Middle frontal gyrus (tissue), 1 donor: ENCODE results near the gene PEAK1.

ENCODE experiments used
- DNase-seq: peaks from one replicate; pipeline ENCODE4 v3.0.0-alpha.2; 2015; ENCODE audit warnings: low spot score; ENCODE audit errors: extremely low spot score

PEAK1 gene

DNA sequence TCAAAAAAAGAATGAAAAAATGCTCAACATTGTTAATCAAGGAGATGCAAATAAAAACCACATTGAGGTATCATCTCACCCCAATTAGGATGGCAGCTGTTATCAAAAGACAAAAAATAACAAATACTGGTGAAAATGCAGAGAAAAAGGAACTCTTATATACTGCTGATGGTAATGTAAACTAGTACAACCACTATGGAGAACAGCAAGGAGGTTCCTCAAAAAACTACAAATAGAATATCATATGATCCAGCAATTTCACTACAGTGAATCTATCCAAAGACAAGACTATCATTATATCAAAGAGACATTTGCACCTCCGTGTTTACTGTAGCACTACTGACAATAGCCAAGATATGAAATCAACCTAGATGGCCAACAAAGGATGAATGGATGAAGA, 58.4 kb downstream of the PEAK1 start:
- no peak for DNase-seq

- DNase-seq, result no peak
Measured at GRCh38 chr15:77358545-77359240, 61.2 kb downstream of the PEAK1 start.

GRCh38 chr15:77356305-77356704, 63.6 kb downstream of the PEAK1 start:
- DNase-seq, result no peak

GRCh38 chr15:77355321-77355720, 64.6 kb downstream of the PEAK1 start:
- DNase-seq, result no peak

- DNase-seq, result no peak
Measured at GRCh38 chr15:77354063-77354462, 65.8 kb downstream of the PEAK1 start.

GRCh38 chr15:77352887-77353286, 67.0 kb downstream of the PEAK1 start:
- no peak for DNase-seq

DNA sequence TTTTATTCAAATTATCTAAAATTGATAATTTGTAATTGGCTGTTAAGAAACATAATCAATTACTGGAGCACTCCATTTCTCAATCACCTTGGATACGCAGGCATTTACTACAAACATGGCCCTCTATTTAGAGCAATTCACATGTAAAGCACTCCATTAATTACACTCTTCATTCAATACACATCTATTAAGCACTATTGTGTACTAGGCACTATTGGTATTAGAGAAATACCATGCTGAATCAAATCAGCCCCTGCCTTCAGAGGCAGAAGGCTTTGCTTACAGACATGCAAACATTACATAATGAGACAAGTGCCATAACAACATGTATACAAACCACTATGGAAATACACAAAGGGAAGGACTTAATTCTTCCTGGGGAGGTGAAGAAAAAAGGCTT, 69.1 kb downstream of the PEAK1 start:
- no peak for DNase-seq

- no peak for DNase-seq
Measured at GRCh38 chr15:77349666-77350065, 70.2 kb downstream of the PEAK1 start.

GRCh38 chr15:77348511-77348910, 71.4 kb downstream of the PEAK1 start:
- no peak for DNase-seq

DNA sequence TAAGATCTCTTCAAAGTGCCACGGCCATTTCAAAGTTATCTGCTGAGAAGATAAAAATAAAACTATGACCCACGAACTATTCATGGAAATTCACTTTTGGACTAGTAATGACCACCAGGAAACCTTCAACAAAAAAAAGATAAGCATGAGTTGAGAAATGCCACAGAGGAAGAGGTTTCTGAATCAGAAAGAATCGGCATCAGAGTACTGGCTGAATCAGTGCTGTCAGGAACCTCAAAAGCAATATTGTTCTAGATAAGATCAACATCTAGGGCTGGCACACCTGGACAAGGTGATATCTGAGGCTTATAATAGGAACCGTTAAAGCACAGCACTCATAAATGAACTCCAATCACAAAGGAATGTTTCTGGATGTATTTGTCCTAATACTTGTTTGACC, 72.7 kb downstream of the PEAK1 start:
- DNase-seq, result no peak

- DNase-seq, result no peak
Measured at GRCh38 chr15:77346245-77347036, 73.5 kb downstream of the PEAK1 start.

GRCh38 chr15:77342807-77343206, 77.1 kb downstream of the PEAK1 start:
- DNase-seq, result no peak

GRCh38 chr15:77340245-77340644, 79.7 kb downstream of the PEAK1 start:
- no peak for DNase-seq

GRCh38 chr15:77336006-77336405, 83.9 kb downstream of the PEAK1 start:
- no peak for DNase-seq

DNA sequence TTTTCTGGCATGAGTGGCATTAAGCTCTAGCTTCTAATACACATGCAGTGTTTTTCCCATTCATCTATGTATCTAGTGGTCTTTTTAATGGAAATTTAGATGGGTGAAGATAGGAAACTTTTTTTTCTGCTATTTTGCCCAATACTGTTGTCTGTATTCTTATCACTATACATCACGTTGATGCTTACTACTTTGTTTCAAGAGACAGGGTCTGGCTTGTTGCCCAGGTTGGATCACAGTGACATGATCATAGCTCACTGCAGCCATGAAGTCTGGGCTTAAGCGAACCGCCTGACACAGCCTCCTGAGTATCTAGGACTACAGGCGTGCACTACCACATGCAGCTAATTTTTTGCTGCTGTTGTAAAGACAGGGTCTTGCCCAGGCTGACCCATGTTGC, 84.6 kb downstream of the PEAK1 start:
- DNase-seq, result no peak

GRCh38 chr15:77333166-77333565, 86.7 kb downstream of the PEAK1 start:
- DNase-seq, result no peak

- no peak for DNase-seq
Measured at GRCh38 chr15:77329202-77329601, 90.7 kb downstream of the PEAK1 start.

- DNase-seq, result no peak
Measured at GRCh38 chr15:77327844-77328529, 91.9 kb downstream of the PEAK1 start.

GRCh38 chr15:77327168-77327567, 92.7 kb downstream of the PEAK1 start:
- no peak for DNase-seq

GRCh38 chr15:77326366-77326765, 93.5 kb downstream of the PEAK1 start:
- DNase-seq, result no peak

DNA sequence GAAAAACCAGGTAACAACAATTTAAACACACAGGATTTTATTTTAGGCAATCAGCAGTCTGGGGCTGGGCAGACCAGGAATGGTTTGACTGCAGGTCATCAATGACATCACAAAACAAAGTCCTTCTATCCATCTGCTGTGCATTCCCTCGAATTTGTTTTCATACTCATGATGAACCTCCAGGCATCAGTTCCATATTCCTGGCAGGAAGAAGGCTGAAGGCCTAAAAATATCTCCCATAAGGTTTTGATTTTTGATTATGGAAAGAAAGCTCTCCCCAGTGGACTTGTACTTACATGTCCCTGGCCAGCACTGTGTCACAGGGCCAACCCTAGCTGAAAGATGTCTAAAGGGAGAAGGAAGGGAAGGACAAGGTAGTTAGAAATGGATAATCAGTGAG, 107.4 kb downstream of the PEAK1 start:
- DNase-seq, result no peak

DNA sequence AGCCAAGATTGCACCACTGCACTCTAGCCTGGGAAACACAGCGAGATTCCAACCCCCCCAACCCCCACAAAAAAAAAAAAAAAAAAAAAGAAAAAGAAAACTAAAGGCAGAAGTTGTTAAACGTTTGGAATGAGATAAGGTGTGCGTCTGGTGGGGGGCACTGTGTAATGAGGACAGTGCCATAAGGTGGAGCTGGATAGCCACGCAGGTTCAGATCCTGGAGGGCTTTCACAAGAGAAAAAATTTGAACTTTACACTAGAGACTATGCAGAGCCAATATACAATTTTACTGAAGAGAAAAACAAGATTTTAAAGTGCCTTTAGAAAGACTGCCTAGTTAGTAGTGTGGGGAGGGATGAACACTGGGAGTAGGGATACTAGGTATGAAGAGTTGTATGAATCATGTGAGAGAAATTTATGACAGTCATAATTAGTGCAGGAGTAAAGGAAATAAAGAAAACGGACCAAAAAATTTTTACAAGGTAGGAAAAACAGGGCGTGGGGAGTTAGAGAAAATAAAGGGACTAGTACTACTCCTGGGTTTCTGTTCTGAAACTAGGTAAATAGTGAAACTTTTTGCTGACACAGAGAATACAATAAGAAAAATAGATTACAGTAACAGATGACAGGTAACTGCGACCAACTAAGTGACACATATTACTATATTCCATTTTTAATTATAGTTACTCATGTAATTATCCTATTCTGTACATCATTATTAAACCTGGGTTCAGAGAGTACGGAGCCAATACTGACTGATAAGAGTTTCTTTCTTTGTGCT, 108.1 kb downstream of the PEAK1 start:
- DNase-seq, result no peak
